Prostate gland (tissue), 2 donors: ENCODE data around the gene ABCA7. TPM values are rescaled to one million over a fixed set of nuclear protein-coding genes. Genes with fewer than 3 reads are reported as not detected.

Experiments
- DNase-seq: peaks from one replicate; pipeline ENCODE4 v3.0.0-alpha.2; 2019; ENCODE audit warnings: low spot score
- H3K27ac ChIP-seq, 2 donors: fragments of 200-600 bp; sonication (generic); 2 replicates each; pipeline ENCODE4 v1.5.1; 2017 to 2019
- H3K27me3 ChIP-seq: fragments of 200-600 bp; sonication (generic); replicated peaks from 2 replicates; pipeline ENCODE4 v1.5.1; 2019; ENCODE audit not compliant: insufficient read depth
- H3K36me3 ChIP-seq, 2 donors: fragments of 200-600 bp; sonication (generic); 1 replicate in 1 of 2; 2 replicates in 1 of 2; pipeline versions ENCODE4 v1.5.1 to v1.8.1; 2017 to 2019
- H3K4me1 ChIP-seq: fragments of 200-600 bp; sonication (generic); replicated peaks from 2 replicates; pipeline ENCODE4 v1.5.1; 2019
- H3K4me3 ChIP-seq, 2 donors: fragments of 200-600 bp; sonication (generic); 2 replicates each; pipeline ENCODE4 v1.5.1; 2017 to 2019
- H3K9me3 ChIP-seq: fragments of 200-600 bp; sonication (generic); 2 replicates; pipeline ENCODE4 v1.5.1; 2017
- CTCF ChIP-seq, 4 experiments: fragments of 200-600 bp in 2 of 4; fragments of 450-650 bp in 2 of 4; sonication (generic) in 2 of 4; IDR thresholded peaks; 1 replicate in 3 of 4; 2 replicates in 1 of 4; pipeline ENCODE4 v1.5.1; 2016 to 2019; ENCODE audit warnings: antibody characterized with exemption in 4 of 4, mild to moderate bottlenecking in 2 of 4, moderate library complexity in 2 of 4
- POLR2A ChIP-seq: fragments of 450-650 bp; IDR thresholded peaks from one replicate; pipeline ENCODE4 v1.6.1; 2016; ENCODE audit warnings: antibody characterized with exemption, mild to moderate bottlenecking
- POLR2AphosphoS5 ChIP-seq: sonication (generic); formaldehyde crosslinking; IDR thresholded peaks from one replicate; pipeline ENCODE4 v1.6.1; 2017; ENCODE audit warnings: antibody characterized with exemption
- WGBS: methylation state at CpG from one replicate; pipeline ENCODE4 v1.1.5; 2018; 5-methylcytosine and 5-hydroxymethylcytosine counted together
- intact Hi-C: fragments of 100-400 bp; cut with DNase I; formaldehyde crosslinking; loops from one replicate; pipeline ENCODE4 v1.14.2; 2022
- total RNA-seq, 2 donors: library from RNA; depleted of rRNA; stranded (reverse); fragments of >200 nt; gene quantifications; one replicate each; pipeline ENCODE4 v1.1.0, GENCODE V29; 2016

Gene ABCA7
- total RNA-seq, 2 donors from 2014 or later = 16.2 to 25.1 TPM

- DNase-seq = no peak
- no peaks in the 10 kb centered on the region for H3K4me1 ChIP-seq
- WGBS = 92% methylated on average over 31 of the region's 31 CpGs
- TF ChIP-seq CTCF (IDR thresholded peaks at IDR 0.05) = no peak
- no peak for TF ChIP-seq POLR2AphosphoS5
- no peak for TF ChIP-seq POLR2A
- intact Hi-C loops = no loop called here
- no peak overlapping the region for H3K27ac ChIP-seq
- H3K36me3 ChIP-seq = no peaks in the 10 kb centered on the region
- H3K9me3 ChIP-seq = no peaks in the 10 kb centered on the region
- H3K27me3 ChIP-seq = no peaks in the 10 kb centered on the region
- H3K4me3 ChIP-seq = no peak overlapping the region
Observed at GRCh38 chr19:1050989-1051788, 11.3 kb downstream of the ABCA7 start.

- TF ChIP-seq CTCF (IDR thresholded peaks at IDR 0.05) (no peak), POLR2AphosphoS5 (no peak), POLR2A (no peak)
- H3K27ac ChIP-seq = no peak overlapping the region
- H3K36me3 ChIP-seq = no peaks in the 10 kb centered on the region
- no peak for DNase-seq
- no peaks in the 10 kb centered on the region for H3K27me3 ChIP-seq
- intact Hi-C loops = no loop called here
- WGBS = 78% methylated on average over 10 of the region's 17 CpGs
- no peaks in the 10 kb centered on the region for H3K9me3 ChIP-seq
- no peak overlapping the region for H3K4me3 ChIP-seq
- H3K4me1 ChIP-seq = no peaks in the 10 kb centered on the region
Observed at GRCh38 chr19:1051791-1052190, 11.9 kb downstream of the ABCA7 start.

- H3K4me1 ChIP-seq = no peaks in the 10 kb centered on the region
- no peak for DNase-seq
- no peaks in the 10 kb centered on the region for H3K36me3 ChIP-seq
- peaks cover 6% of the 10 kb centered on the region for H3K9me3 ChIP-seq
- no peak overlapping the region for H3K4me3 ChIP-seq
- no peak overlapping the region for H3K27ac ChIP-seq
- TF ChIP-seq CTCF (IDR thresholded peaks at IDR 0.05) (no peak), POLR2A (no peak), POLR2AphosphoS5 (no peak)
- no peaks in the 10 kb centered on the region for H3K27me3 ChIP-seq
- intact Hi-C loops = no loop called here
- WGBS = 63% methylated on average over 4 of the region's 5 CpGs
Observed at GRCh38 chr19:1052349-1052975, 12.6 kb downstream of the ABCA7 start.

- Histone ChIP-seq H3K4me1 (no peaks in the 10 kb centered on the region), H3K9me3 (peaks cover 6% of the 10 kb centered on the region), H3K27ac (no peak overlapping the region), H3K27me3 (no peaks in the 10 kb centered on the region), H3K4me3 (no peak overlapping the region), H3K36me3 (no peaks in the 10 kb centered on the region)
- TF ChIP-seq CTCF (IDR thresholded peaks at IDR 0.05) = no peak
- no peak for TF ChIP-seq POLR2A
- no peak for TF ChIP-seq POLR2AphosphoS5
- no peak for DNase-seq
- 90% methylated on average over 31 of the region's 31 CpGs for WGBS
- intact Hi-C loops = no loop called here
Observed at GRCh38 chr19:1053176-1054101, 13.5 kb downstream of the ABCA7 start.
